Measurements from ENCODE around the gene CNPPD1. TPM values are rescaled to one million over a fixed set of nuclear protein-coding genes. Genes with fewer than 3 reads are reported as not detected.

Gene CNPPD1
- polyA plus RNA-seq, 2 of the 4 experiments (the other 2 are of a cell fraction), result 22.4 to 27.6 TPM

- TF ChIP-seq, protein P1, sequence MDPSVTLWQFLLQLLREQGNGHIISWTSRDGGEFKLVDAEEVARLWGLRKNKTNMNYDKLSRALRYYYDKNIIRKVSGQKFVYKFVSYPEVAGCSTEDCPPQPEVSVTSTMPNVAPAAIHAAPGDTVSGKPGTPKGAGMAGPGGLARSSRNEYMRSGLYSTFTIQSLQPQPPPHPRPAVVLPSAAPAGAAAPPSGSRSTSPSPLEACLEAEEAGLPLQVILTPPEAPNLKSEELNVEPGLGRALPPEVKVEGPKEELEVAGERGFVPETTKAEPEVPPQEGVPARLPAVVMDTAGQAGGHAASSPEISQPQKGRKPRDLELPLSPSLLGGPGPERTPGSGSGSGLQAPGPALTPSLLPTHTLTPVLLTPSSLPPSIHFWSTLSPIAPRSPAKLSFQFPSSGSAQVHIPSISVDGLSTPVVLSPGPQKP (IDR thresholded peaks at IDR 0.05; ENCODE audit: low read depth, low read length), result no peak
- TF ChIP-seq, protein P2, sequence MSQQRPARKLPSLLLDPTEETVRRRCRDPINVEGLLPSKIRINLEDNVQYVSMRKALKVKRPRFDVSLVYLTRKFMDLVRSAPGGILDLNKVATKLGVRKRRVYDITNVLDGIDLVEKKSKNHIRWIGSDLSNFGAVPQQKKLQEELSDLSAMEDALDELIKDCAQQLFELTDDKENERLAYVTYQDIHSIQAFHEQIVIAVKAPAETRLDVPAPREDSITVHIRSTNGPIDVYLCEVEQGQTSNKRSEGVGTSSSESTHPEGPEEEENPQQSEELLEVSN (IDR thresholded peaks at IDR 0.05; ENCODE audit: borderline replicate concordance, low read depth), result peak; percentile 93
- TF ChIP-seq HOXB13 (CRISPR knock-in tag; IDR thresholded peaks at IDR 0.05; ENCODE audit: low read depth), result 0 out of 2 replicates have a peak, but pooled peaks have one; percentile 32
- no peak for TF ChIP-seq JUNB (IDR thresholded peaks at IDR 0.05)
- TF ChIP-seq FOSL2 (IDR thresholded peaks at IDR 0.05), result no peak
- TF ChIP-seq FOSL2 (CRISPR knock-in tag; IDR thresholded peaks at IDR 0.05), result peak; percentile 19; the same call in 1 of the 2 replicates
- no peak for TF ChIP-seq BHLHE40 (IDR thresholded peaks at IDR 0.05; ENCODE audit: low read depth, low read length)
- TF ChIP-seq NFE2L2 (conservative IDR thresholded peaks at IDR 0.05; ENCODE audit: low read length), result no peak
- no peak for TF ChIP-seq HOXA7 (CRISPR knock-in tag; IDR thresholded peaks at IDR 0.05)
- no peak for TF ChIP-seq EHMT2 (IDR thresholded peaks at IDR 0.05; ENCODE audit: low read depth)
Measured at GRCh38 chr2:219176818-219177551, at the start of gene CNPPD1 (continued).

- no peak for FAIRE-seq
Measured at GRCh38 chr2:219225350-219225749, 48.6 kb upstream of the CNPPD1 start.

GRCh38 chr2:219223831-219224610 lies 47.3 kb upstream of the CNPPD1 start:
- no peak for ATAC-seq
- POLR2A ChIA-PET, result no interaction called here
- H3K4me1 ChIP-seq, result peaks cover 17% of the 10 kb centered on the region
- no peak for DNase-seq (ENCODE audit: low read depth in 1 of 2, low spot score in 1 of 2)
- WGBS (ENCODE audit: missing lambda C conversion rate), result 96% methylated on average over 24 of the region's 31 CpGs
- no peak overlapping the region for H3K4me2 ChIP-seq
- H3K27ac ChIP-seq, result no peak overlapping the region
- no peak for TF ChIP-seq EHMT2 (IDR thresholded peaks at IDR 0.05; ENCODE audit: low read depth)
- no peak for TF ChIP-seq TP53 (CRISPR knock-in tag; IDR thresholded peaks at IDR 0.05)
- TF ChIP-seq RAD21 (conservative IDR thresholded peaks at IDR 0.05 in 1 of 2, IDR thresholded peaks at IDR 0.05 in 1 of 2), result no peak
- TF ChIP-seq, protein P3, sequence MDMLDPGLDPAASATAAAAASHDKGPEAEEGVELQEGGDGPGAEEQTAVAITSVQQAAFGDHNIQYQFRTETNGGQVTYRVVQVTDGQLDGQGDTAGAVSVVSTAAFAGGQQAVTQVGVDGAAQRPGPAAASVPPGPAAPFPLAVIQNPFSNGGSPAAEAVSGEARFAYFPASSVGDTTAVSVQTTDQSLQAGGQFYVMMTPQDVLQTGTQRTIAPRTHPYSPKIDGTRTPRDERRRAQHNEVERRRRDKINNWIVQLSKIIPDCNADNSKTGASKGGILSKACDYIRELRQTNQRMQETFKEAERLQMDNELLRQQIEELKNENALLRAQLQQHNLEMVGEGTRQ (IDR thresholded peaks at IDR 0.05), result no peak
- no peak for TF ChIP-seq NFE2L2 (conservative IDR thresholded peaks at IDR 0.05; ENCODE audit: low read length)
- TF ChIP-seq, protein P1 (IDR thresholded peaks at IDR 0.05; ENCODE audit: low read depth, low read length), result no peak
- no peak for TF ChIP-seq ZC3H11A (IDR thresholded peaks at IDR 0.05)
- TF ChIP-seq FOSB (CRISPR knock-in tag; IDR thresholded peaks at IDR 0.05), result no peak
- no peak for TF ChIP-seq CHD2 (IDR thresholded peaks at IDR 0.05; ENCODE audit: low read length, partially characterized antibody)
- TF ChIP-seq SMC3 (IDR thresholded peaks at IDR 0.05), result no peak
- no peak for TF ChIP-seq NR3C1 (IDR thresholded peaks at IDR 0.05)
- no peak for TF ChIP-seq JUNB (IDR thresholded peaks at IDR 0.05)
- TF ChIP-seq, protein P4, sequence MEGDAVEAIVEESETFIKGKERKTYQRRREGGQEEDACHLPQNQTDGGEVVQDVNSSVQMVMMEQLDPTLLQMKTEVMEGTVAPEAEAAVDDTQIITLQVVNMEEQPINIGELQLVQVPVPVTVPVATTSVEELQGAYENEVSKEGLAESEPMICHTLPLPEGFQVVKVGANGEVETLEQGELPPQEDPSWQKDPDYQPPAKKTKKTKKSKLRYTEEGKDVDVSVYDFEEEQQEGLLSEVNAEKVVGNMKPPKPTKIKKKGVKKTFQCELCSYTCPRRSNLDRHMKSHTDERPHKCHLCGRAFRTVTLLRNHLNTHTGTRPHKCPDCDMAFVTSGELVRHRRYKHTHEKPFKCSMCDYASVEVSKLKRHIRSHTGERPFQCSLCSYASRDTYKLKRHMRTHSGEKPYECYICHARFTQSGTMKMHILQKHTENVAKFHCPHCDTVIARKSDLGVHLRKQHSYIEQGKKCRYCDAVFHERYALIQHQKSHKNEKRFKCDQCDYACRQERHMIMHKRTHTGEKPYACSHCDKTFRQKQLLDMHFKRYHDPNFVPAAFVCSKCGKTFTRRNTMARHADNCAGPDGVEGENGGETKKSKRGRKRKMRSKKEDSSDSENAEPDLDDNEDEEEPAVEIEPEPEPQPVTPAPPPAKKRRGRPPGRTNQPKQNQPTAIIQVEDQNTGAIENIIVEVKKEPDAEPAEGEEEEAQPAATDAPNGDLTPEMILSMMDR (IDR thresholded peaks at IDR 0.05), result no peak
- no peak for TF ChIP-seq CBX2 (IDR thresholded peaks at IDR 0.05; ENCODE audit: borderline replicate concordance, low read depth)
- CTCF ChIA-PET, result interaction anchor here (0.8 to 2.8 kb wide), 3 partner anchors 71 to 78 kb away, joined by 3 to 15 read pairs (median 5); no protein-coding TSS in a partner anchor
- no peaks in the 10 kb centered on the region for H3K9me3 ChIP-seq
- no peak overlapping the region for H3K4me3 ChIP-seq
- no peak for FAIRE-seq

More at GRCh38 chr2:219225350-219225749, 48.6 kb upstream of the CNPPD1 start:
- ChIA-PET POLR2A (no interaction called here), CTCF (interaction anchor here (2.8 kb wide), 1 partner anchor 69 kb away, joined by 15 read pairs; no protein-coding TSS in a partner anchor)
- H3K27ac ChIP-seq, result no peak overlapping the region
- H3K4me1 ChIP-seq, result peaks cover 11% of the 10 kb centered on the region
- ATAC-seq (no peak), DNase-seq (ENCODE audit: low read depth in 1 of 2, low spot score in 1 of 2) (no peak)
- no peaks in the 10 kb centered on the region for H3K9me3 ChIP-seq
- TF ChIP-seq POLR2AphosphoS2 (conservative IDR thresholded peaks at IDR 0.05; ENCODE audit: low read length) (no peak), CBX2 (IDR thresholded peaks at IDR 0.05; ENCODE audit: borderline replicate concordance, low read depth) (no peak), KDM1A (IDR thresholded peaks at IDR 0.05; ENCODE audit: low read depth) (no peak), HOXB13 (CRISPR knock-in tag; IDR thresholded peaks at IDR 0.05; ENCODE audit: low read depth) (no peak)
- TF ChIP-seq, protein P3 (IDR thresholded peaks at IDR 0.05), result no peak
- WGBS (ENCODE audit: missing lambda C conversion rate), result 98% methylated on average over 3 of the region's 3 CpGs
- no peak overlapping the region for H3K4me3 ChIP-seq
- H3K4me2 ChIP-seq, result no peak overlapping the region
